Measurements from ENCODE around the gene KCTD17. TPM values are rescaled to one million over a fixed set of nuclear protein-coding genes. Genes with fewer than 3 reads are reported as not detected.

The KCTD17 gene
- total RNA-seq, 1 donor from 2014 or later, result 46.9 TPM

DNA sequence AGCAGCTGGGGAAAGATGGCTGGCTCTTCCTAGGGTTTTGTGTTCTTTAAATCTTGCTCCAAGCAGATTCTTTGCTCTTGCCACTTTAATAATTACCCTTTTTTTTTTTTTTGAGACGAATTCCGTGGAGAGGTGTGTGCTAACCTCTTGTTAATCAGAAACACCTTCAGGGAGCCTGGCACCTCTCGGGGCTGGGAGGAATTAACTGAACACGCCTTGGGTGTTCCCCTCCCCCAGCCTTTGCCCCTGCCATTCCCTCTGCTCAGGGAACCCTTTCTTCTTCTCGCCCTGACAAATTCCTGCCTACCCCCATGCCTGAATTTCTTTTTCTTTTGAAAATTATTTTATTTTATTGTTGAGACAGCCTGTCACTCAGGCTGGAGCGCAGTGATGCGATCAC lies 40.5 kb downstream of the KCTD17 start:
- Mint-ChIP-seq H3K9me3 (ENCODE audit: unreplicated experiment) (no peaks in the 10 kb centered on the region), H3K4me1 (ENCODE audit: unreplicated experiment) (peaks cover 3% of the 10 kb centered on the region), H3K36me3 (ENCODE audit: low read depth, unreplicated experiment) (no peaks in the 10 kb centered on the region), H3K4me3 (ENCODE audit: unreplicated experiment) (no peak overlapping the region), H3K27me3 (ENCODE audit: unreplicated experiment) (peaks cover 17% of the 10 kb centered on the region), H3K27ac (ENCODE audit: unreplicated experiment) (no peak overlapping the region)
- no peak for DNase-seq (ENCODE audit: low spot score)
- TF ChIP-seq, protein P1, sequence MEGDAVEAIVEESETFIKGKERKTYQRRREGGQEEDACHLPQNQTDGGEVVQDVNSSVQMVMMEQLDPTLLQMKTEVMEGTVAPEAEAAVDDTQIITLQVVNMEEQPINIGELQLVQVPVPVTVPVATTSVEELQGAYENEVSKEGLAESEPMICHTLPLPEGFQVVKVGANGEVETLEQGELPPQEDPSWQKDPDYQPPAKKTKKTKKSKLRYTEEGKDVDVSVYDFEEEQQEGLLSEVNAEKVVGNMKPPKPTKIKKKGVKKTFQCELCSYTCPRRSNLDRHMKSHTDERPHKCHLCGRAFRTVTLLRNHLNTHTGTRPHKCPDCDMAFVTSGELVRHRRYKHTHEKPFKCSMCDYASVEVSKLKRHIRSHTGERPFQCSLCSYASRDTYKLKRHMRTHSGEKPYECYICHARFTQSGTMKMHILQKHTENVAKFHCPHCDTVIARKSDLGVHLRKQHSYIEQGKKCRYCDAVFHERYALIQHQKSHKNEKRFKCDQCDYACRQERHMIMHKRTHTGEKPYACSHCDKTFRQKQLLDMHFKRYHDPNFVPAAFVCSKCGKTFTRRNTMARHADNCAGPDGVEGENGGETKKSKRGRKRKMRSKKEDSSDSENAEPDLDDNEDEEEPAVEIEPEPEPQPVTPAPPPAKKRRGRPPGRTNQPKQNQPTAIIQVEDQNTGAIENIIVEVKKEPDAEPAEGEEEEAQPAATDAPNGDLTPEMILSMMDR (IDR thresholded peaks at IDR 0.05; ENCODE audit: unreplicated experiment), result no peak

DNA sequence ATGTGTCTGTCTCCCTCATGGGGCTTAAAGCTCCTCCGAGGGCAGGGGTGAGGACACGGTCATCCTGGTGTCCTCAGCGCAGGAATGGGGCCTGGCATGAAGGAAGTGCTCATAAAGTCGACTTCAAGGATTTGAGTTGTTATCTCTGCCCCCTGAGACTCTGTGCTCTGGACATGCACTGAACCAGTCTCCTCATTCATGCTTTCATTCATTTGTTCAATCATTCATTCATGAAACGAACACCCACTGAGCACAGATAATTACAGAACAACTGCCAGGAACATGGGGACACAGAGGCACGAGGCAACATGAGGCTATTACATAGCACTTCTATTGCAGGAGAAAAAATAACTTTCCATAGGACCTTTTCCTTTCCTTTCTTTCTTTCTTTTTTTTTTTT lies 41.5 kb downstream of the KCTD17 start:
- no peaks in the 10 kb centered on the region for H3K9me3 Mint-ChIP-seq (ENCODE audit: unreplicated experiment)
- no peak overlapping the region for H3K4me3 Mint-ChIP-seq (ENCODE audit: unreplicated experiment)
- H3K27me3 Mint-ChIP-seq (ENCODE audit: unreplicated experiment), result peaks cover 17% of the 10 kb centered on the region
- H3K27ac Mint-ChIP-seq (ENCODE audit: unreplicated experiment), result no peak overlapping the region
- TF ChIP-seq, protein P1 (IDR thresholded peaks at IDR 0.05; ENCODE audit: unreplicated experiment), result no peak
- H3K36me3 Mint-ChIP-seq (ENCODE audit: low read depth, unreplicated experiment), result no peaks in the 10 kb centered on the region
- DNase-seq (ENCODE audit: low spot score), result no peak
- H3K4me1 Mint-ChIP-seq (ENCODE audit: unreplicated experiment), result peaks cover 3% of the 10 kb centered on the region

DNA sequence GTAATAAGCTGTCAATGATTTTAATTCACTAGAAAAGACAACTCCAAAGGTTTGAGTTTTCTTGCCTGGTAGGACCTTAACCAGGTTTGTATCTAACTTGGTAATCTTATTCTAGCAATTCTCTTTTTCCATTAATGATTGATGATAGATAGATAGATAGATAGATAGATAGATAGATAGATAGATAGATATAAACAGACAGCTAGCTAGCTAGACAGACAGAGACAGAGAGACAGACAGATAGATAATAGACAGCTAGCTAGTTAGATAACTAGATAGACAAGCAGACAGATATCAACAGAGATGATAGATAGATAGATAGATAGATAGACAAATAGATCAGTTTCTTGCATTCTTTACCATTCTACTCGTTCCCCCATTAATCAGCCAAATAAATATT lies 42.7 kb downstream of the KCTD17 start:
- Mint-ChIP-seq H3K36me3 (ENCODE audit: low read depth, unreplicated experiment) (no peaks in the 10 kb centered on the region), H3K27me3 (ENCODE audit: unreplicated experiment) (peaks cover 19% of the 10 kb centered on the region), H3K9me3 (ENCODE audit: unreplicated experiment) (no peaks in the 10 kb centered on the region), H3K4me1 (ENCODE audit: unreplicated experiment) (peaks cover 3% of the 10 kb centered on the region), H3K4me3 (ENCODE audit: unreplicated experiment) (no peak overlapping the region), H3K27ac (ENCODE audit: unreplicated experiment) (no peak overlapping the region)
- no peak for DNase-seq (ENCODE audit: low spot score)
- TF ChIP-seq, protein P1 (IDR thresholded peaks at IDR 0.05; ENCODE audit: unreplicated experiment), result no peak

GRCh38 chr22:37095113-37095512 lies 43.6 kb downstream of the KCTD17 start:
- Mint-ChIP-seq H3K9me3 (ENCODE audit: unreplicated experiment) (no peaks in the 10 kb centered on the region), H3K27me3 (ENCODE audit: unreplicated experiment) (peaks cover 14% of the 10 kb centered on the region), H3K4me1 (ENCODE audit: unreplicated experiment) (peaks cover 3% of the 10 kb centered on the region)

DNA sequence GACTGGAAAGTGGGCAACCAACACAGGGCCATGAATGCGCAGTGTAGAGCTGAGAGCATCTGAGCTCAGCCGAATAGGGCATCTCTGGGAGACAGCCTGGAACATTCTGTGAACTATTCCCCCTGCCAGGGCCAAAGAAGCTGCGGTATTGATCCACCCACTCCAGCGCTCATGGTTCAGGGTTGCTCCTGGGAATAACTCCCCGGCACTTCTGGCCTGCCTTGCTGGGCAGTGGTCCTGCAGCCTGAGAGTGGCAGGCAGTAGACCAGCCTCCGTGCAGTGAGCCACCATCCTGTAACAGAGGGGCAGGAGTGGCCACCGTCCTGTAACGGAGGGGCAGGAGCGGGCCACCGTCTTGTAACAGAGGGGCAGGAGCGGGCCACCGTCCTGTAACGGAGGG lies 45.8 kb downstream of the KCTD17 start:
- Mint-ChIP-seq H3K36me3 (ENCODE audit: low read depth, unreplicated experiment) (no peaks in the 10 kb centered on the region), H3K4me3 (ENCODE audit: unreplicated experiment) (no peak overlapping the region), H3K9me3 (ENCODE audit: unreplicated experiment) (no peaks in the 10 kb centered on the region), H3K27me3 (ENCODE audit: unreplicated experiment) (peaks cover 15% of the 10 kb centered on the region), H3K4me1 (ENCODE audit: unreplicated experiment) (peaks cover 3% of the 10 kb centered on the region), H3K27ac (ENCODE audit: unreplicated experiment) (no peak overlapping the region)
- DNase-seq (ENCODE audit: low spot score), result no peak
- TF ChIP-seq, protein P1 (IDR thresholded peaks at IDR 0.05; ENCODE audit: unreplicated experiment), result no peak

More at GRCh38 chr22:37095113-37095512, 43.6 kb downstream of the KCTD17 start:
- Mint-ChIP-seq H3K27ac (ENCODE audit: unreplicated experiment) (no peak overlapping the region), H3K36me3 (ENCODE audit: low read depth, unreplicated experiment) (no peaks in the 10 kb centered on the region), H3K4me3 (ENCODE audit: unreplicated experiment) (no peak overlapping the region)
- TF ChIP-seq, protein P1 (IDR thresholded peaks at IDR 0.05; ENCODE audit: unreplicated experiment), result no peak
- DNase-seq (ENCODE audit: low spot score), result no peak

All from endothelial cell (in vitro differentiated cells).